ENCODE data around the gene SMARCD2. TPM values are rescaled to one million over a fixed set of nuclear protein-coding genes. Genes with fewer than 3 reads are reported as not detected.
A peak's percentile ranks its signal among the peaks of the same experiment; 100 is the strongest.
"Not testable (repeated sequence)": the region's sequence is repeated elsewhere in the genome, so short reads cannot be mapped to it uniquely, and the experiment has no call there.

Gene SMARCD2
- polyA plus RNA-seq (2013, experiment 1 of 2), result 59.3 TPM
- polyA plus RNA-seq (2013, experiment 2 of 2), result 52.7 TPM

DNA sequence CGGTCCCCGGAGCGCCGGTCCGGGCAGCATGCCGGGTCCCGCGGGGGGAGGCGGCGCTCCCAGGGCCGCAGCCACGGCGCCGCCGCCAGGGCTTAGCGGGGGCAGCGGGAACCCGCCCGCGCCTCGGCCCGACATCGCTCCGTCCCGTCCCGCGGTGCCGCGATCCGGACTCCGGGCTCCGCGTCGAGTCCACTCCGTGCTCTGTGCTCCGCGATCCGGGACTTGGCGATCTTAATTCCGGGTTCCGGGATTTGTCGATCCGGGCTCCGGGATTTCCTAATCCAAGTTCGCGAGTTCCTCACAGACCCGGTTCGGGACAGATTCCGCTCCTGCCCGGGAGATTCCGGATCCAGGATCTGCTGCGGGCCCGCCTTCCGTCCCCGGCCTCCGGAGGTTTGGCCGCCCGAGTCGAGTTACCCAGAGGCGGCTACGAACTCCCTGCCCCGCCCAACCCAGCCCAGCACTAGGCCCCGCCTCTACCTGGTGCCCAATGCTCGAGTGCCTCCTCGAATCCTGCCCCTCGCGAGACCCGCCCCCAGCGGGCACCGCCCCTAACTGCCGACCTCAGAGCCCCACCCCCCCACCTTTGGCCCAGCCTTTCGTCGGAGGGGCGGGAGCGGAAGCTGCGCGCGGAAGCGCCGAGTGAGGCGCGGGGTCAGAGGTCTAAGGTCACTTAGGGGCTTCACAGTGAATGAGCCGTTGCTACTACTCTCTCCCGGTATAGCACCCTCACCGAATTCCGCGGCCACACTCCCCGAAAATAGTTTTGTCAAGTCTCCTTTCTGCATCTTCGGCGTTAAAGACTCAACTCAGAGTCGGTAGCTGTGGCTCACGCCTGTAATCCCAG lies at the start of gene SMARCD2:
TSS of gene SMARCD2 (minus strand) at position 146 of the 847 bp plus-strand sequence. CDS start at position 135, 11 bp downstream.
- H3K9me3 ChIP-seq (ENCODE audit: control insufficient read depth, low read length), result no peaks in the 10 kb centered on the region
- WGBS, 2 experiments (ENCODE audit: insufficient coverage in 2 of 2), result 2% methylated on average over 60 to 87 of the region's 92 CpGs

DNA sequence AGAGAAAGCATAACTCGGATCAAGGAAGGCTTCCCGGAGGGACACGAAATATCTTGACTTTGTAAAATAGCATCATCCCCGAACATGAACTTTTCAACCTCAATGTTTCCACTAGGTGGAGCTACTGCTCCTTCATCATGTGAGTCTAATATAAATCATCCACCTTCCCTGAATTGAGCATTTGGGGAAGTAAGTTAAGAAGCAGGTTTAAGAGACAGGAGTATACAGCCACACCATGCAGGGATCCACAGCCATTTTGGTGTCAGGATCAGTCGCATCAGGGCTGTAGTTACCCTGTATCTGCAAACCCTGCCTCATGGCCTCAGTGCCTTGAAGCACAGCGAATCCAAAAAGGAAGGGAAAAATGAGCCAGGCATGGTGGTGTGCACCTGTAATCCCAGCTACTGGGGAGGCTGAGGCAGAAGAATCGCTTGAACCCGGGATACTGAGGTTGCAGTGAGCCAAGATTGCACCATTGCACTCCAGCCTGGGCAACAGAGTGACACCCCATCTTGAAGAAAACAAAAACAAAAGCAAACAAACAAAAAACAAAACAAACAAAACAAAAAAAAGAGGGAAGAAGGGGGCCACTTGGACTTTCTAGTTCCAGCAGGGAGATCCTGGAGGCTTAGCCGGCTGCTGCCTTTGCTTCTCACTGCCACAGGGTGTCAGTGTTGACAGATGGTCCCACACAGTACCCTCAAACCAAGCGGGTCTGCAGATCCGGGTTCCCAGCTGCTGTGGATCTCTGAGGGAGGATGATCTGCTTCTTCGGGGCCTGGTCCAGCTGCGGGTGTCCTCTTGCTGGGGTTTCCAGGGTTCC lies 46.8 kb upstream of the SMARCD2 start:
- H3K4me1 ChIP-seq (ENCODE audit: control insufficient read depth, insufficient read depth, low read length, poor library complexity, severe bottlenecking); H3K9me3 ChIP-seq (ENCODE audit: control insufficient read depth, low read length); H3K36me3 ChIP-seq (ENCODE audit: control insufficient read depth, insufficient read depth, low read length); H3K4me3 ChIP-seq (ENCODE audit: extremely low read depth, insufficient read depth, low read length, poor library complexity, severe bottlenecking); H3K27ac ChIP-seq (ENCODE audit: low read depth, low read length, severe bottlenecking): not testable (repeated sequence)
- WGBS, 2 experiments (ENCODE audit: insufficient coverage in 2 of 2), result 49 to 66% methylated on average over 8 to 9 of the region's 13 CpGs

More for the DNA sequence above, at the start of gene SMARCD2:
- H3K4me1 ChIP-seq (ENCODE audit: control insufficient read depth, insufficient read depth, low read length, poor library complexity, severe bottlenecking), result peaks cover 9% of the 10 kb centered on the region
- peak within 1 kb of the TSS; percentile 81 for H3K27ac ChIP-seq (ENCODE audit: low read depth, low read length, severe bottlenecking)
- peaks cover 9% of the 10 kb centered on the region for H3K36me3 ChIP-seq (ENCODE audit: control insufficient read depth, insufficient read depth, low read length)
- peak within 1 kb of the TSS; percentile 90 for H3K4me3 ChIP-seq (ENCODE audit: extremely low read depth, insufficient read depth, low read length, poor library complexity, severe bottlenecking)

DNA sequence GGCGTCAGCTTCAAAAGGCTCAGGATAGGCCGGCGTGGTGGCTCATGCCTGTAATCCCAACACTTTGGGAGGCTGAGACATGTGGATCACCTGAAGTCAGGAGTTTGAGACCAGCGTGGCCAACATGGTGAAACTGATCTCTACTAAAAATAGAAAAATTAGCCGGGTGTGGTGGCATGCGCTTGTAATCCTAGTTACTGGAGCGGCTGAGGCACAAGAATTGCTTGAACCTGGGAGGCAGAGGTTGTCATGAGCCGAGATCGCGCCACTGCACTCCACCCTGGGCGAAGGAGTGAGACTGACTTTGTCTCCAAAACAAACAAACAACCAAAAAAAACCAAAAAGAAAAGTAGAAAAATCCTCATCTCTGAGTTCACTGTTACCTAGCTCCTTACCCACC lies 42.6 kb upstream of the SMARCD2 start:
- not testable (repeated sequence) for H3K36me3 ChIP-seq (ENCODE audit: control insufficient read depth, insufficient read depth, low read length); H3K9me3 ChIP-seq (ENCODE audit: control insufficient read depth, low read length); H3K4me3 ChIP-seq (ENCODE audit: extremely low read depth, insufficient read depth, low read length, poor library complexity, severe bottlenecking); H3K4me1 ChIP-seq (ENCODE audit: control insufficient read depth, insufficient read depth, low read length, poor library complexity, severe bottlenecking); H3K27ac ChIP-seq (ENCODE audit: low read depth, low read length, severe bottlenecking)
- WGBS, 2 experiments (ENCODE audit: insufficient coverage in 2 of 2), result 89% methylated on average over 5 of the region's 11 CpGs

DNA sequence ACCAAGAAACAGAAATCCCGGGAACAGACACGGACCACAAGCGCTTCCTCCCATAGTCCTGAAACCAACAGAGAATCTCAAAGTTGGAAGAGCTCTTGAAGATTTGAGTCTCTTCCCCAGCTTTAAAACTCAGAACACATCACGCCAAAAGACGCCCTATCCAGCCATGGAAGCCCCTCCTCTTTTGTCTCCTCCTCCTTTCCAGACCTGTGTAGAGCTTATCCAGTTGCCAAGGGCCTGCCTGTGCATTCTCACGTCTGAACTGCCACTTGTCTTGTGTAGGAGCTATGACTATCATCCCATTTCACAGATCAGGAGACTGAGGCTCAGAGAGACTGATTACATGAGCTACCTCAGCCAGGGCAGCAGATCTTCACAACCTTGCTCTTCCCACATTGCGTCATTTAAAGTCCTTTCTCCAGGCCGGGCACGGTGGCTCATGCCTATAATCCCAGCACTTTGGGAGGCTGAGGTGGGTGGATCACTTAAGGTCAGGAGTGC lies 40.2 kb upstream of the SMARCD2 start:
- WGBS, 2 experiments (ENCODE audit: insufficient coverage in 2 of 2), result 74 to 97% methylated on average over 3 to 4 of the region's 9 CpGs
- not testable (repeated sequence) for H3K36me3 ChIP-seq (ENCODE audit: control insufficient read depth, insufficient read depth, low read length); H3K4me3 ChIP-seq (ENCODE audit: extremely low read depth, insufficient read depth, low read length, poor library complexity, severe bottlenecking); H3K27ac ChIP-seq (ENCODE audit: low read depth, low read length, severe bottlenecking); H3K9me3 ChIP-seq (ENCODE audit: control insufficient read depth, low read length); H3K4me1 ChIP-seq (ENCODE audit: control insufficient read depth, insufficient read depth, low read length, poor library complexity, severe bottlenecking)

DNA sequence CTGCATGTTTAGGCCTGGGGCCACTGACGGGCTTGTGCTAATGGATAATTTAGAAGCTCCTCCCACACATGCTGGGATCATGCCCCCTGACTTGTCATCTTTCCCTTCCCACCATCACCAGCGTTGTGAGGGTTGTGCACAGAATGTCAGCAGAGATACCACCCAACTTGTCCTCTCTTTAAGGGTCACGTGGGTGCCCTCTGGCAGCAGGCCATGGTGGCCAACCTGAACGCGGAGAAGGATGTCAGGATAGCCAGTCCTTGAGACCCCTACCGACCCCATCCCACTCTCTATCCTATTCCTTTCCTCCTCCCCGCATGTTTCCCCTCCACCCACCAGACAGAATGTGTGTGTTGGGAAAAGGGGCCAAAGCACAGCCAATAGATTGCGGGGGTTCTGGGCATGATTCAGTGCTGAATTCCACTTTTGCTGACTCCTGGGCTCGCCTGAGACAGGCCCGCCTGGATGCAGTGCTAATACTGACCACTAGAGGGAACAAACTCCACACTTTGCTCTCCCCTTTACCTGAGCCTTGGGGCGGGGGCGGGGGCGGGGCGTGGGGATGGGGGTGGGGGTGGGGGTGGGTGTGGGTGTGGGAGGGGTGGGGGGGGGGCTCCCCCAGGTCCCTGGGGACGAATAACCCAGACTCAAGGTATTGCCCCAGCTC lies 39.6 kb upstream of the SMARCD2 start, which contains the start of gene GH2:
TSS of gene GH2 (minus strand) at position 10 of the 667 bp plus-strand sequence. CDS start 143 bp downstream, outside the sequence.
- no peak within 1 kb of the TSS for H3K27ac ChIP-seq (ENCODE audit: low read depth, low read length, severe bottlenecking)
- H3K4me3 ChIP-seq (ENCODE audit: extremely low read depth, insufficient read depth, low read length, poor library complexity, severe bottlenecking), result no peak within 1 kb of the TSS
- no peaks in the 10 kb centered on the region for H3K36me3 ChIP-seq (ENCODE audit: control insufficient read depth, insufficient read depth, low read length)
- no peaks in the 10 kb centered on the region for H3K9me3 ChIP-seq (ENCODE audit: control insufficient read depth, low read length)
- no peaks in the 10 kb centered on the region for H3K4me1 ChIP-seq (ENCODE audit: control insufficient read depth, insufficient read depth, low read length, poor library complexity, severe bottlenecking)
- WGBS, 2 experiments (ENCODE audit: insufficient coverage in 2 of 2), result 54 to 92% methylated on average over 3 to 5 of the region's 15 CpGs

DNA sequence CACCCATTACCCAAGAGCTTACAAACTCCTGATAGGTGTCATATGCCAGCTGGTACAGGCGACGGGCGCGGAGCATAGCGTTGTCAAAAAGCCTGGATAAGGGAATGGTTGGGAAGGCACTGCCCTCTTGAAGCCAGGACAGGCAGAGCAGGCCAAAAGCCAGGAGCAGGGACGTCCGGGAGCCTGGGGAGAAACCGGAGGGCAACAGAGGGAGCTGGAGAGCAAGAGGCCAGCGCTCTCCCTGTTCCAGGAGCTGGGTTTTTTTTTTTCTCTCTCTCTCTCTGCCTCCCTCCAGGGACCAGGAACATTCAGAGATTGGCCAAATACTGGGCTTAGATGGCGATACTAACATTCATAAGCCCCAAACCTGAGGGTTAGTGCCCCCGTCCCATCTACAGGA lies 38.9 kb upstream of the SMARCD2 start:
- H3K4me3 ChIP-seq (ENCODE audit: extremely low read depth, insufficient read depth, low read length, poor library complexity, severe bottlenecking); H3K4me1 ChIP-seq (ENCODE audit: control insufficient read depth, insufficient read depth, low read length, poor library complexity, severe bottlenecking); H3K9me3 ChIP-seq (ENCODE audit: control insufficient read depth, low read length); H3K27ac ChIP-seq (ENCODE audit: low read depth, low read length, severe bottlenecking); H3K36me3 ChIP-seq (ENCODE audit: control insufficient read depth, insufficient read depth, low read length): not testable (repeated sequence)
- WGBS, 2 experiments (ENCODE audit: insufficient coverage in 2 of 2), result 50 to 70% methylated on average over 8 to 10 of the region's 11 CpGs

DNA sequence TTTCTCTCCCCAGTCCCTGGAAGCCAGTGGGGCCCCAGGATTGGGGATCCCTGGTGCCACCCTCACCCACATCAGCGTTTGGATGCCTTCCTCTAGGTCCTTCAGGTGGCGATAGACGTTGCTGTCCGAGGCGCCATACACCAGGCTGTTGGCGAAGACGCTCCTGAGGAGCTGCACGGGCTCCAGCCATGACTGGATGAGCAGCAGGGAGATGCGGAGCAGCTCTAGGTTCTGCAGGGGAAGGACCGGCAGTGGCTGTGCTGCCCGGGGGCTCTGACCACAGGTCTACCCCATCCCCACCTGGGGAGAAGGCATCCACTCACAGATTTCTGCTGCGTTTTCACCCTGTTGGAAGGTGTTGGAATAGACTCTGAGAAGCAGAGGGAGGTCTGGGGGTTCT lies 38.2 kb upstream of the SMARCD2 start:
- Histone ChIP-seq H3K36me3 (ENCODE audit: control insufficient read depth, insufficient read depth, low read length) (no peaks in the 10 kb centered on the region), H3K4me3 (ENCODE audit: extremely low read depth, insufficient read depth, low read length, poor library complexity, severe bottlenecking) (no peak overlapping the region), H3K9me3 (ENCODE audit: control insufficient read depth, low read length) (no peaks in the 10 kb centered on the region), H3K4me1 (ENCODE audit: control insufficient read depth, insufficient read depth, low read length, poor library complexity, severe bottlenecking) (no peaks in the 10 kb centered on the region), H3K27ac (ENCODE audit: low read depth, low read length, severe bottlenecking) (no peak overlapping the region)
- 89 to 94% methylated on average over 10 of the region's 12 CpGs for WGBS, 2 experiments (ENCODE audit: insufficient coverage in 2 of 2)

DNA sequence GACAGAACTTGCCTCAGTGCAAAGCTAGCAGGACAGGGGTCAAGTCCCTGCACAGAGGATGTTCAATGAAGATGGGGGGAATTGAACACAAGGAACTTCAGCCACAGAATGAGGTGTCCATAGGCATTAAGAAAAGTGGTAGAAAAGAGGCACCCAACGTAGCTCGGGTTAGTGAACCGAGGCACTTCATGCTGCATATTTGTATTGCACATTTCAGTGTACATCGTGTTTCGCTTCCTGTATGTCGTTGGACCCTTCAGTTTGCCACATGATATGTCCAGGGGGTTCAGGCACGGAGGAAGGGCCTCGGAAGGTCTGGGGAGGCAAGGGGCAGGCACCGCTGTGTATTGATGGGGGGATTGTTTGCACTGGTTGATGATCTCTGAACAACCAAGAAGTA lies 35.9 kb upstream of the SMARCD2 start:
- 90 to 92% methylated on average over 7 to 9 of the region's 9 CpGs for WGBS, 2 experiments (ENCODE audit: insufficient coverage in 2 of 2)
- H3K4me3 ChIP-seq (ENCODE audit: extremely low read depth, insufficient read depth, low read length, poor library complexity, severe bottlenecking); H3K36me3 ChIP-seq (ENCODE audit: control insufficient read depth, insufficient read depth, low read length); H3K9me3 ChIP-seq (ENCODE audit: control insufficient read depth, low read length); H3K27ac ChIP-seq (ENCODE audit: low read depth, low read length, severe bottlenecking); H3K4me1 ChIP-seq (ENCODE audit: control insufficient read depth, insufficient read depth, low read length, poor library complexity, severe bottlenecking): not testable (repeated sequence)

DNA sequence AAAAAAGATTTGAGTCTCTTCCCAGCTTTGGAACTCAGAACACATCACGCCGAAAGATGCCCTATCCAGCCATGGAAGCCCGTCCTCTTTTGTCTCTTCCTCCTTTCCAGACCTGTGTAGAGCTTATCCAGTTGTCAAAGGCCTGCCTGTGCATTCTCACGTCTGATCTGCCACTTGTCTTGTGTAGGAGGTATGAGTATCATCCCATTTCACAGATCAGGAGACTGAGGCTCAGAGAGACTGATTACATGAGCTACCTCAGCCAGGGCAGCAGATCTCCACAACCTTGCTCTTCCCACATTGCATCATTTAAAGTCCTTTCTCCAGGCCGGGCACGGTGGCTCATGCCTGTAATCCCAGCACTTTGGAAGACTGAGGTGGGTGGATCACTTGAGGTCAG lies 32.2 kb upstream of the SMARCD2 start:
- H3K4me3 ChIP-seq (ENCODE audit: extremely low read depth, insufficient read depth, low read length, poor library complexity, severe bottlenecking); H3K27ac ChIP-seq (ENCODE audit: low read depth, low read length, severe bottlenecking); H3K9me3 ChIP-seq (ENCODE audit: control insufficient read depth, low read length); H3K36me3 ChIP-seq (ENCODE audit: control insufficient read depth, insufficient read depth, low read length); H3K4me1 ChIP-seq (ENCODE audit: control insufficient read depth, insufficient read depth, low read length, poor library complexity, severe bottlenecking): not testable (repeated sequence)
- 90 to 97% methylated on average over 3 to 4 of the region's 6 CpGs for WGBS, 2 experiments (ENCODE audit: insufficient coverage in 2 of 2)

DNA sequence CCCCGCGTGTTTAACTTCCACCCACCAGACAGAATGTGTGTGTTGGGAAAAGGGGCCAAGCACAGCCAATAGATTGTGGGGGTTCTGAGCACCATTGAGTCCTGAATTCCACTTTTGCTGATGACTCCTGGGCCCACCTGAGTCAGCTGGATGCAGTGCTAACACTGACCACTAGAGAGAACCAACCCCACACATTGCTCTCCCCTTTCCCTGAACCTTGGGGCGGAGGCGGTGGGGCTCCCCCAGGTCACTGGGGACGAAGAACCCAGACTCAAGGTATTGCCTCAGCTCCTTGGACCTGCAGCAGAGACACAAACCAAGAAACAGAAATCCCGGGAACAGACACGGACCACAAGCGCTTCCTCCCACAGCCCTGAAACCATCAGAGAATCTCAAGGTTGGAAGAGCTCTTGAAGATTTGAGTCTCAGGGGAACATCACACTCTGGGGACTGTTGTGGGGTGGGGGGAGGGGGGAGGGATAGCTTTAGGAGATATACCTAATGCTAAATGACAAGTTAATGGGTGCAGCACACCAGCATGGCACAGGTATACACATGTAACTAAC lies 31.7 kb upstream of the SMARCD2 start:
- WGBS, 2 experiments (ENCODE audit: insufficient coverage in 2 of 2), result 73 to 87% methylated on average over 3 to 4 of the region's 8 CpGs
- H3K9me3 ChIP-seq (ENCODE audit: control insufficient read depth, low read length); H3K4me1 ChIP-seq (ENCODE audit: control insufficient read depth, insufficient read depth, low read length, poor library complexity, severe bottlenecking); H3K4me3 ChIP-seq (ENCODE audit: extremely low read depth, insufficient read depth, low read length, poor library complexity, severe bottlenecking); H3K27ac ChIP-seq (ENCODE audit: low read depth, low read length, severe bottlenecking); H3K36me3 ChIP-seq (ENCODE audit: control insufficient read depth, insufficient read depth, low read length): not testable (repeated sequence)
